Panc1 (cell line): ENCODE data around the gene VARS2. TPM values are rescaled to one million over a fixed set of nuclear protein-coding genes. Genes with fewer than 3 reads are reported as not detected.

ENCODE experiments used
- ATAC-seq: fragments of 200-7000 bp; cut with Tn5 transposase; 2 replicates; pipeline ENCODE4 v1.9.1; 2020; ENCODE audit warnings: mild to moderate bottlenecking, moderate library complexity
- BruUV-seq: library from RNA; stranded (reverse); fragments of 400-500 nt; replicated peaks from 2 replicates; lab custom pipeline; 2021; lab: Mats Ljungman, UMichigan
- CTCF ChIA-PET: fragments of 300-600 bp; sonication (Branson Sonifier 250); formaldehyde crosslinking; loops from one replicate; lab custom pipeline; 2022; ENCODE audit warnings: antibody characterized with exemption; lab: Charles Lee
- POLR2A ChIA-PET: fragments of 300-600 bp; sonication (Branson Sonifier 250); formaldehyde crosslinking; loops from one replicate; lab custom pipeline; 2022; ENCODE audit warnings: antibody characterized with exemption; lab: Charles Lee
- DNase-seq: peaks from one replicate; pipeline ENCODE4 v3.0.0-alpha.2; 2010; ENCODE audit warnings: low read depth, low spot score
- H3K27ac ChIP-seq: 2 replicates; pipeline ENCODE4 v1.5.1; 2011; ENCODE audit warnings: mild to moderate bottlenecking, low read length, inconsistent platforms
- H3K27me3 ChIP-seq: fragments of 200-500 bp; sonication (Bioruptor generic); 2 replicates; pipeline ENCODE4 v1.6.0; 2014; ENCODE audit warnings: low read length, inconsistent platforms; ENCODE audit not compliant: control insufficient read depth, insufficient read depth
- H3K36me3 ChIP-seq: fragments of 200-500 bp; sonication (Bioruptor generic); 2 replicates; pipeline ENCODE4 v1.5.1; 2014; ENCODE audit warnings: inconsistent platforms, mild to moderate bottlenecking, low read length, moderate library complexity; ENCODE audit not compliant: control insufficient read depth, insufficient read depth
- H3K4me1 ChIP-seq: 2 replicates; pipeline ENCODE4 v1.5.1; 2011; ENCODE audit warnings: inconsistent platforms, mild to moderate bottlenecking, low read length, moderate library complexity; ENCODE audit not compliant: control insufficient read depth, insufficient read depth
- H3K4me3 ChIP-seq, 2 experiments: 2 replicates each; pipeline ENCODE4 v1.5.1; 2011 to 2012; ENCODE audit warnings: low read depth in 2 of 2, low read length in 2 of 2, mild to moderate bottlenecking in 2 of 2, inconsistent platforms in 1 of 2, moderate library complexity in 1 of 2
- H3K9me3 ChIP-seq: fragments of 200-500 bp; sonication (Bioruptor generic); 2 replicates; pipeline ENCODE4 v1.5.1; 2014; ENCODE audit warnings: low read depth, mild to moderate bottlenecking, inconsistent platforms, low read length, moderate library complexity; ENCODE audit not compliant: control insufficient read depth, insufficient read depth
- CTCF ChIP-seq: fragments of 450-650 bp; IDR thresholded peaks from 2 replicates; pipeline ENCODE4 v1.5.1; 2017; ENCODE audit warnings: mild to moderate bottlenecking
- POLR2AphosphoS5 ChIP-seq: IDR thresholded peaks from 2 replicates; pipeline ENCODE4 v1.6.1; 2012; ENCODE audit warnings: mild to moderate bottlenecking, low read depth, low read length, moderate library complexity
- REST ChIP-seq, 2 experiments: IDR thresholded peaks; 2 replicates each; pipeline ENCODE4 v1.6.1; 2011 to 2012; ENCODE audit warnings: low read depth in 2 of 2, control low read depth in 1 of 2, low read length in 1 of 2, mild to moderate bottlenecking in 1 of 2, moderate library complexity in 1 of 2; ENCODE audit not compliant: insufficient read depth in 1 of 2
- SIN3A ChIP-seq: IDR thresholded peaks from 2 replicates; pipeline ENCODE4 v1.6.1; 2012; ENCODE audit warnings: low read depth, mild to moderate bottlenecking, low read length, moderate library complexity, borderline replicate concordance; ENCODE audit not compliant: insufficient read depth
- TCF7L2 ChIP-seq: IDR thresholded peaks from 2 replicates; pipeline ENCODE4 v1.6.1; 2011; ENCODE audit warnings: mild to moderate bottlenecking, low read depth, low read length, inconsistent platforms
- in situ Hi-C: cut with HindIII; loops from 2 replicates; pipeline ENCODE4 v1.10.0; 2016; ENCODE audit warnings: low sequenced_read_pairs, low pct_unique_long_range_greater_than_20kb
- intact Hi-C: fragments of 100-400 bp; cut with micrococcal nuclease; formaldehyde crosslinking; loops from one replicate; pipeline ENCODE4 v1.10.0; 2022; ENCODE audit not compliant: unreplicated experiment
- total RNA-seq: library from RNA; stranded (reverse); gene quantifications from one replicate; pipeline ENCODE4 v1.2.1, GENCODE V29; 2021; ENCODE audit not compliant: unreplicated experiment

VARS2 gene
- total RNA-seq, 1 experiment from 2014 or later = 42.7 TPM

GRCh38 chr6:30970946-30971345 is 56.9 kb downstream of the VARS2 start:
- H3K27ac ChIP-seq = no peak overlapping the region
- ChIA-PET CTCF (no interaction called here), POLR2A (no interaction called here)
- in situ Hi-C loops = no loop called here
- H3K4me3 ChIP-seq = no peak overlapping the region
- H3K27me3 ChIP-seq = no peaks in the 10 kb centered on the region; the same call in 1 of the 2 replicates
- no peaks in the 10 kb centered on the region for H3K36me3 ChIP-seq
- no peak for TF ChIP-seq SIN3A
- no peaks in the 10 kb centered on the region for H3K9me3 ChIP-seq
- intact Hi-C loops = no loop called here
- ATAC-seq = no peak
- BruUV-seq = no TSS peak
- DNase-seq = no peak
- no peaks in the 10 kb centered on the region for H3K4me1 ChIP-seq

GRCh38 chr6:30972816-30973215 is 58.8 kb downstream of the VARS2 start:
- in situ Hi-C loops = no loop called here
- CTCF ChIA-PET = no interaction called here

More at GRCh38 chr6:30972816-30973215, 58.8 kb downstream of the VARS2 start:
- Histone ChIP-seq H3K27ac (no peak overlapping the region), H3K4me1 (no peaks in the 10 kb centered on the region), H3K27me3 (no peaks in the 10 kb centered on the region; the same call in 1 of the 2 replicates), H3K36me3 (no peaks in the 10 kb centered on the region), H3K4me3 (no peak overlapping the region), H3K9me3 (no peaks in the 10 kb centered on the region)
- ATAC-seq (no peak), DNase-seq (no peak)
- intact Hi-C loops = no loop called here
- no TSS peak for BruUV-seq
- POLR2A ChIA-PET = no interaction called here
- TF ChIP-seq SIN3A (no peak), POLR2AphosphoS5 (no peak), CTCF (no peak), TCF7L2 (no peak), REST (IDR thresholded peaks at IDR 0.05; ENCODE audit: insufficient read depth in 1 of 2, low read depth in 2 of 2, low read length in 1 of 2) (no peak)
